Keratinocyte (primary cell): ENCODE results near the gene CDK14. TPM values are rescaled to one million over a fixed set of nuclear protein-coding genes. Genes with fewer than 3 reads are reported as not detected.

Source experiments
- DNase-seq: peaks from one replicate; pipeline ENCODE4 v3.0.0-alpha.2; 2011; ENCODE audit warnings: low read depth, missing footprints, low spot score
- FAIRE-seq: peaks from 2 replicates; lab custom pipeline; 2011; peaks lifted over from hg19 to GRCh38; lab: Jason Lieb, UNC
- H2AFZ ChIP-seq: 2 replicates; pipeline ENCODE4 v1.6.0; 2012; ENCODE audit warnings: low read length, control low read depth, inconsistent platforms; ENCODE audit not compliant: control insufficient read depth
- H3K27ac ChIP-seq: 2 replicates; pipeline ENCODE4 v1.5.1; 2011; ENCODE audit warnings: low read length; ENCODE audit not compliant: control insufficient read depth, insufficient read depth
- H3K27me3 ChIP-seq: 3 replicates; pipeline ENCODE4 v1.6.0; 2011; ENCODE audit warnings: low read length; ENCODE audit not compliant: control insufficient read depth, insufficient read depth; ENCODE audit errors: extremely low read depth
- H3K36me3 ChIP-seq, 2 experiments: 2 replicates in 1 of 2; 3 replicates in 1 of 2; pipeline ENCODE4 v1.5.1; 2011; ENCODE audit warnings: low read length in 2 of 2, mild to moderate bottlenecking in 1 of 2; ENCODE audit not compliant: control insufficient read depth in 2 of 2, insufficient read depth in 2 of 2; ENCODE audit errors: extremely low read depth in 1 of 2
- H3K4me1 ChIP-seq: 3 replicates; pipeline ENCODE4 v1.5.1; 2011; ENCODE audit warnings: low read length; ENCODE audit not compliant: control insufficient read depth, insufficient read depth; ENCODE audit errors: extremely low read depth
- H3K4me2 ChIP-seq: 3 replicates; pipeline ENCODE4 v1.6.0; 2011; ENCODE audit warnings: low read depth, low read length; ENCODE audit not compliant: control insufficient read depth, insufficient read depth; ENCODE audit errors: extremely low read depth
- H3K4me3 ChIP-seq, 3 experiments: fragments of 200-600 bp in 1 of 3; sonication (generic) in 1 of 3; 2 replicates in 2 of 3; 3 replicates in 1 of 3; pipeline ENCODE4 v1.5.1; 2011 to 2016; ENCODE audit warnings: low read length in 3 of 3, mild to moderate bottlenecking in 3 of 3, control low read depth in 2 of 3, inconsistent platforms in 1 of 3, low read depth in 1 of 3, mixed read lengths in 1 of 3, mixed run types in 1 of 3, moderate library complexity in 1 of 3; ENCODE audit not compliant: control insufficient read depth in 2 of 3, insufficient read depth in 2 of 3; ENCODE audit errors: extremely low read depth in 1 of 3
- H3K79me2 ChIP-seq: 2 replicates; pipeline ENCODE4 v1.6.0; 2012; ENCODE audit warnings: low read length; ENCODE audit not compliant: control insufficient read depth, insufficient read depth
- H3K9ac ChIP-seq: 3 replicates; pipeline ENCODE4 v1.6.0; 2011; ENCODE audit warnings: low read length; ENCODE audit not compliant: control insufficient read depth, insufficient read depth; ENCODE audit errors: extremely low read depth
- H3K9me1 ChIP-seq: 3 replicates; pipeline ENCODE4 v1.6.0; 2011; ENCODE audit warnings: low read length; ENCODE audit not compliant: control insufficient read depth, insufficient read depth; ENCODE audit errors: extremely low read depth
- H3K9me3 ChIP-seq: 2 replicates; pipeline ENCODE4 v1.5.1; 2012; ENCODE audit warnings: low read depth, low read length; ENCODE audit not compliant: control insufficient read depth
- H4K20me1 ChIP-seq: 3 replicates; pipeline ENCODE4 v1.6.0; 2011; ENCODE audit warnings: low read length; ENCODE audit not compliant: control insufficient read depth, insufficient read depth; ENCODE audit errors: extremely low read depth
- CTCF ChIP-seq, 3 experiments: IDR thresholded peaks in 1 of 3; conservative IDR thresholded peaks in 1 of 3; optimal IDR thresholded peaks in 1 of 3; 2 replicates in 2 of 3; 3 replicates in 1 of 3; pipeline versions ENCODE3 to v1.5.1; 2011; ENCODE audit warnings: low read length in 3 of 3, mild to moderate bottlenecking in 3 of 3, moderate library complexity in 2 of 3, control low read depth in 1 of 3, inconsistent platforms in 1 of 3; ENCODE audit not compliant: insufficient read depth in 2 of 3; ENCODE audit errors: extremely low read depth in 1 of 3
- EZH2 ChIP-seq: IDR thresholded peaks from one replicate; pipeline ENCODE4 v1.6.1; 2012; ENCODE audit warnings: inconsistent platforms, mild to moderate bottlenecking, low read length, moderate library complexity
- dilution Hi-C: fragments of 300-500 bp; cut with MboI; formaldehyde crosslinking; loops from one replicate; pipeline ENCODE4 v1.7.0; 2020; ENCODE audit warnings: low sequenced_read_pairs; ENCODE audit not compliant: extremely low pct_ligation_motif_present
- polyA plus RNA-seq, 5 experiments: library from polyadenylated mRNA; depleted of rRNA in 3 of 5; stranded (reverse) in 3 of 5; stranded (forward) in 1 of 5; unstranded in 1 of 5; fragments of >200 nt; gene quantifications; 1 replicate in 1 of 5; 2 replicates in 3 of 5; 3 replicates in 1 of 5; pipeline versions ENCODE4 v1.2.1 to v1.2.3, GENCODE V29; 2011 to 2012; ENCODE audit warnings: missing spikeins in 2 of 5, low read depth in 1 of 5, low replicate concordance in 1 of 5

Gene CDK14
- polyA plus RNA-seq, 1 donor (not counting 4 experiments of a cell fraction or from before 2014, with no cell fraction given), result 4.0 TPM

- FAIRE-seq, result no peak
These were observed 64.0 kb downstream of the CDK14 start for GRCh38 chr7:90660100-90660499.

GRCh38 chr7:90660819-90661218 lies 64.7 kb downstream of the CDK14 start:
- H3K27me3 ChIP-seq, result no peaks in the 10 kb centered on the region
- no peaks in the 10 kb centered on the region for H3K79me2 ChIP-seq
- dilution Hi-C loops, result no loop called here
- H3K4me1 ChIP-seq, result peaks cover 3% of the 10 kb centered on the region
- no peak overlapping the region for H3K4me3 ChIP-seq
- no peak for FAIRE-seq
- no peak for DNase-seq
- no peaks in the 10 kb centered on the region for H3K9me1 ChIP-seq
- no peak overlapping the region for H3K4me2 ChIP-seq
- H3K9me3 ChIP-seq, result no peaks in the 10 kb centered on the region
- H3K36me3 ChIP-seq, result no peaks in the 10 kb centered on the region
- no peak overlapping the region for H3K27ac ChIP-seq
- no peak for TF ChIP-seq CTCF (optimal IDR thresholded peaks at IDR 0.05 in 1 of 3, IDR thresholded peaks at IDR 0.05 in 1 of 3, conservative IDR thresholded peaks at IDR 0.05 in 1 of 3; ENCODE audit: extremely low read depth in 1 of 3, insufficient read depth in 2 of 3, low read length in 3 of 3)
- no peak for TF ChIP-seq EZH2
- no peaks in the 10 kb centered on the region for H4K20me1 ChIP-seq
- H2AFZ ChIP-seq, result no peak overlapping the region
- H3K9ac ChIP-seq, result no peak overlapping the region

More at GRCh38 chr7:90660100-90660499, 64.0 kb downstream of the CDK14 start:
- no peaks in the 10 kb centered on the region for H3K36me3 ChIP-seq
- peaks cover 6% of the 10 kb centered on the region for H3K4me1 ChIP-seq
- H3K4me3 ChIP-seq, result no peak overlapping the region
- H3K9ac ChIP-seq, result no peak overlapping the region
- no peak for DNase-seq
- no peaks in the 10 kb centered on the region for H4K20me1 ChIP-seq
- H3K27me3 ChIP-seq, result no peaks in the 10 kb centered on the region
- dilution Hi-C loops, result no loop called here
- no peak overlapping the region for H3K4me2 ChIP-seq
- H3K9me3 ChIP-seq, result no peaks in the 10 kb centered on the region
- TF ChIP-seq EZH2 (no peak), CTCF (optimal IDR thresholded peaks at IDR 0.05 in 1 of 3, IDR thresholded peaks at IDR 0.05 in 1 of 3, conservative IDR thresholded peaks at IDR 0.05 in 1 of 3; ENCODE audit: extremely low read depth in 1 of 3, insufficient read depth in 2 of 3, low read length in 3 of 3) (no peak)
- no peak overlapping the region for H3K27ac ChIP-seq
- no peak overlapping the region for H2AFZ ChIP-seq
- no peaks in the 10 kb centered on the region for H3K9me1 ChIP-seq
- no peaks in the 10 kb centered on the region for H3K79me2 ChIP-seq
